HepG2 (cell line): ENCODE measurements around the gene NOP9. TPM values are rescaled to one million over a fixed set of nuclear protein-coding genes. Genes with fewer than 3 reads are reported as not detected.

Experiments used
- BRF2 ChIP-seq: sonication (generic); formaldehyde crosslinking; IDR thresholded peaks from 2 replicates; pipeline ENCODE4 v1.8.1; 2022; ENCODE audit warnings: mild to moderate bottlenecking, missing genetic modification reagents
- CHD4 ChIP-seq: fragments of 200-600 bp; sonication (generic); IDR thresholded peaks from 2 replicates; pipeline ENCODE4 v1.7.0; 2017; ENCODE audit warnings: mild to moderate bottlenecking, low read length, borderline replicate concordance
- CREM ChIP-seq, 2 experiments: sonication (generic) in 1 of 2; formaldehyde crosslinking in 1 of 2; IDR thresholded peaks; 2 replicates each; pipeline versions ENCODE4 v1.4.0 to v1.6.1; 2016 to 2020; ENCODE audit warnings: antibody characterized with exemption in 1 of 2, mild to moderate bottlenecking in 1 of 2, missing genetic modification reagents in 1 of 2
- FOXJ3 ChIP-seq: sonication (generic); formaldehyde crosslinking; IDR thresholded peaks from 2 replicates; pipeline ENCODE4 v1.4.0; 2020; ENCODE audit warnings: missing genetic modification reagents, mild to moderate bottlenecking, borderline replicate concordance
- GATAD2A ChIP-seq: IDR thresholded peaks from 2 replicates; pipeline ENCODE4 v1.6.1; 2016
- GFI1 ChIP-seq: sonication (generic); formaldehyde crosslinking; IDR thresholded peaks from 2 replicates; pipeline ENCODE4 v1.5.0; 2020; ENCODE audit warnings: missing genetic modification reagents, mild to moderate bottlenecking, borderline replicate concordance
- GMEB2 ChIP-seq: IDR thresholded peaks from 2 replicates; pipeline ENCODE4 v1.6.1; 2016; ENCODE audit warnings: missing biosample characterization, missing genetic modification reagents, low read depth
- HOXA7 ChIP-seq: sonication (generic); formaldehyde crosslinking; IDR thresholded peaks from 2 replicates; pipeline ENCODE4 v1.8.1; 2022; ENCODE audit warnings: mild to moderate bottlenecking, missing genetic modification reagents, moderate library complexity
- KDM1A ChIP-seq: IDR thresholded peaks from 2 replicates; pipeline ENCODE4 v1.6.1; 2016; ENCODE audit warnings: missing compliant biosample characterization
- KDM6A ChIP-seq: IDR thresholded peaks from 2 replicates; pipeline ENCODE4 v1.6.1; 2016; ENCODE audit warnings: low read depth
- MAZ ChIP-seq, 2 experiments: sonication (generic) in 1 of 2; formaldehyde crosslinking in 1 of 2; IDR thresholded peaks; 2 replicates each; pipeline versions ENCODE4 v1.5.0 to v1.6.1; 2012 to 2020; ENCODE audit warnings: low read depth in 2 of 2, mild to moderate bottlenecking in 2 of 2, borderline replicate concordance in 1 of 2, improper control_type of control experiment in 1 of 2, low read length in 1 of 2, missing genetic modification reagents in 1 of 2, moderate library complexity in 1 of 2
- MYC ChIP-seq: sonication (generic); formaldehyde crosslinking; IDR thresholded peaks from 2 replicates; pipeline ENCODE4 v1.9.0; 2021; ENCODE audit warnings: missing genetic modification reagents, borderline replicate concordance
- NBN ChIP-seq: fragments of 450-650 bp; conservative IDR thresholded peaks from 2 replicates; pipeline ENCODE4 v1.6.1; 2017
- NCOA1 ChIP-seq: sonication (generic); formaldehyde crosslinking; IDR thresholded peaks from 2 replicates; pipeline ENCODE4 v1.9.0; 2021; ENCODE audit warnings: missing genetic modification reagents
- PHF8 ChIP-seq: sonication (generic); formaldehyde crosslinking; IDR thresholded peaks from 2 replicates; pipeline ENCODE4 v1.5.0; 2020; ENCODE audit warnings: missing genetic modification reagents
- RCOR2 ChIP-seq: IDR thresholded peaks from 2 replicates; pipeline ENCODE4 v1.6.1; 2016; ENCODE audit warnings: missing biosample characterization, missing genetic modification reagents
- REL ChIP-seq: sonication (generic); formaldehyde crosslinking; conservative IDR thresholded peaks from 2 replicates; pipeline ENCODE4 v1.8.0; 2022; ENCODE audit warnings: mild to moderate bottlenecking, missing genetic modification reagents, moderate library complexity
- TFDP1 ChIP-seq: IDR thresholded peaks from 2 replicates; pipeline ENCODE4 v1.6.1; 2016; ENCODE audit warnings: missing compliant biosample characterization, missing genetic modification reagents, borderline replicate concordance
- TMF1 ChIP-seq: sonication (generic); formaldehyde crosslinking; IDR thresholded peaks from 2 replicates; pipeline ENCODE4 v1.8.1; 2022; ENCODE audit warnings: low read depth, missing genetic modification reagents
- TOE1 ChIP-seq: sonication (generic); formaldehyde crosslinking; IDR thresholded peaks from 2 replicates; pipeline ENCODE4 v1.4.0; 2020; ENCODE audit warnings: mild to moderate bottlenecking, missing genetic modification reagents
- ZNF18 ChIP-seq: sonication (generic); formaldehyde crosslinking; IDR thresholded peaks from 2 replicates; pipeline ENCODE4 v1.8.0; 2022; ENCODE audit warnings: mild to moderate bottlenecking, missing genetic modification reagents; ENCODE audit not compliant: insufficient replicate concordance
- ZNF232 ChIP-seq: sonication (generic); formaldehyde crosslinking; IDR thresholded peaks from 2 replicates; pipeline ENCODE4 v1.4.0; 2020; ENCODE audit warnings: missing genetic modification reagents, borderline replicate concordance
- ZNF282 ChIP-seq: fragments of 450-650 bp; IDR thresholded peaks from 2 replicates; pipeline ENCODE4 v1.6.1; 2018; ENCODE audit not compliant: partially characterized antibody
- ZNF326 ChIP-seq: sonication (generic); formaldehyde crosslinking; IDR thresholded peaks from 2 replicates; pipeline ENCODE4 v1.4.0; 2020; ENCODE audit warnings: missing genetic modification reagents, borderline replicate concordance
- ZNF343 ChIP-seq: sonication (generic); formaldehyde crosslinking; IDR thresholded peaks from 2 replicates; pipeline ENCODE4 v1.4.0; 2020; ENCODE audit warnings: mild to moderate bottlenecking, missing genetic modification reagents
- ZNF557 ChIP-seq: sonication (generic); formaldehyde crosslinking; IDR thresholded peaks from 2 replicates; pipeline ENCODE4 v1.4.0; 2020; ENCODE audit warnings: missing genetic modification reagents
- ZNF703 ChIP-seq: sonication (generic); formaldehyde crosslinking; IDR thresholded peaks from 2 replicates; pipeline ENCODE4 v1.5.1; 2020; ENCODE audit warnings: missing genetic modification reagents, mild to moderate bottlenecking, moderate library complexity, borderline replicate concordance
- ZNF879 ChIP-seq: sonication (generic); formaldehyde crosslinking; IDR thresholded peaks from 2 replicates; pipeline ENCODE4 v1.8.1; 2023; ENCODE audit warnings: missing genetic modification reagents
- polyA plus RNA-seq, 8 experiments: library from polyadenylated mRNA; depleted of rRNA in 3 of 8; stranded (reverse) in 7 of 8; unstranded in 1 of 8; fragments of >200 nt; fragmentation: Illumina TruSeq in 4 of 8; extraction: Trizol in 4 of 8; gene quantifications; 2 replicates each; pipeline versions ENCODE4 v1.2.1 to v1.2.3, GENCODE V29; 2011 to 2016; ENCODE audit warnings: low read depth in 4 of 8, missing spikeins in 1 of 8, mixed read lengths in 1 of 8; ENCODE audit not compliant: insufficient read depth in 1 of 8
- total RNA-seq, 5 experiments: library from RNA; depleted of rRNA; stranded (reverse); fragments of >200 nt; fragmentation: Illumina TruSeq; extraction: Trizol; gene quantifications; 2 replicates each; pipeline ENCODE4 v1.2.3, GENCODE V29; 2016; ENCODE audit warnings: low read depth in 1 of 5

The NOP9 gene
- total and polyA plus RNA-seq, 2 of the 13 experiments (the other 11 are each of a cell fraction or from before 2014, with no cell fraction given): 24.5 to 61.6 TPM

GRCh38 chr14:24256960-24257359 is 42.7 kb upstream of the NOP9 start (continued):
- no peak for TF ChIP-seq CHD4
- TF ChIP-seq ZNF18 (CRISPR knock-in tag): no peak
- no peak for TF ChIP-seq NCOA1 (CRISPR knock-in tag)
- TF ChIP-seq RCOR2 (CRISPR knock-in tag): no peak
- TF ChIP-seq FOXJ3 (CRISPR knock-in tag): no peak
- 0 out of 2 replicates have a peak, but pooled peaks have one; percentile 17 for TF ChIP-seq PHF8 (CRISPR knock-in tag)
- TF ChIP-seq NBN: no peak
- TF ChIP-seq TMF1: no peak
- TF ChIP-seq CREM (IDR thresholded peaks at IDR 0.05): no peak
- 0 out of 2 replicates have a peak, but pooled peaks have one; percentile 7 for TF ChIP-seq CREM (CRISPR knock-in tag; IDR thresholded peaks at IDR 0.05)
- TF ChIP-seq GATAD2A (CRISPR knock-in tag): no peak
- TF ChIP-seq TFDP1: 0 out of 2 replicates have a peak, but pooled peaks have one; percentile 19
- TF ChIP-seq REL (CRISPR knock-in tag): 0 out of 2 replicates have a peak, but pooled peaks have one; percentile 37
- TF ChIP-seq ZNF879 (CRISPR knock-in tag): no peak
- TF ChIP-seq GMEB2 (CRISPR knock-in tag): no peak
- TF ChIP-seq HOXA7 (CRISPR knock-in tag): no peak
- TF ChIP-seq BRF2 (CRISPR knock-in tag): no peak
- 0 out of 2 replicates have a peak, but pooled peaks have one; percentile 21 for TF ChIP-seq MYC
- no peak for TF ChIP-seq ZNF282
- no peak for TF ChIP-seq ZNF232 (CRISPR knock-in tag)
- TF ChIP-seq ZNF343 (CRISPR knock-in tag): no peak
- no peak for TF ChIP-seq ZNF326
- 0 out of 2 replicates have a peak, but pooled peaks have one; percentile 14 for TF ChIP-seq KDM6A (CRISPR knock-in tag)
- TF ChIP-seq ZNF557 (CRISPR knock-in tag): no peak
- no peak for TF ChIP-seq KDM1A (CRISPR knock-in tag)
- no peak for TF ChIP-seq TOE1
- 0 out of 2 replicates have a peak, but pooled peaks have one; percentile 30 for TF ChIP-seq ZNF703 (CRISPR knock-in tag)
- TF ChIP-seq MAZ (IDR thresholded peaks at IDR 0.05; ENCODE audit: borderline replicate concordance, low read depth, low read length): no peak
- no peak for TF ChIP-seq MAZ (CRISPR knock-in tag; IDR thresholded peaks at IDR 0.05; ENCODE audit: low read depth)
- TF ChIP-seq GFI1: no peak
